Measurements from ENCODE around the gene SZT2. TPM values are rescaled to one million over a fixed set of nuclear protein-coding genes. Genes with fewer than 3 reads are reported as not detected.
A peak's percentile ranks its signal among the peaks of the same experiment; 100 is the strongest.

The SZT2 gene
- total and polyA plus RNA-seq, 2 of the 4 experiments (the other 2 are of a cell fraction) = 9.5 to 14.3 TPM

DNA sequence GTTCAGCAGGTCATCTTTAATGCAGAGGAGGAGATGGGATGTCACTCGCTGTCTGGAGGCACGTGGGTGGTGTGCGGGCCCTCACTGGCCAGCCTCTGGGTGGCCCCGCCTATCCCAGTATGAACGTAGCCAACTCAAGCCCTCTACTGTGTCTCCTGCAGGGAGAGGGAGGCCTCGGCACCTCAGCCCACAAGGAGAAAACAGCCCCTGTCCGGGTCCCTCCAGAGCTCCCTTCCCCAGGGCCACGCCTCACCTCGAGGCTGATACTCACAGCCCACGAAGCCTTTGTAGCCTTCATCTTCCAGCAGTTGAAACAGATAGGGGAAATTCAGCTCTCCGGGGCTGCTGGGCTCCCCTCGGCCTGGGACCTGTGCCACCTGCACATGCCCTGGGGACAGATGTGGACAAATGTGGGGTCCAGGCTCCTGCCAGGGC is 61.5 kb downstream of the SZT2 start:
- H3K27me3 ChIP-seq (ENCODE audit: control insufficient read depth, insufficient read depth, low read length) = no peaks in the 10 kb centered on the region
- H3K56ac ChIP-seq (ENCODE audit: extremely low read depth, insufficient read depth, low read length) = no peak overlapping the region
- no peak overlapping the region for H3K4me2 ChIP-seq (ENCODE audit: low read depth, low read length)
- intact Hi-C loops (cut with micrococcal nuclease) = loop anchor here (5.0 kb wide), 1 partner anchor 76 kb away; no protein-coding TSS in a partner anchor
- H3K18ac ChIP-seq (ENCODE audit: low read depth, low read length) = no peak overlapping the region
- no peak overlapping the region for H3K27ac ChIP-seq (ENCODE audit: insufficient read depth, low read length)
- in situ Hi-C loops (cut with MboI; ENCODE audit: low sequenced_read_pairs) = no loop called here
- ATAC-seq (ENCODE audit: low read depth) (no peak), DNase-seq (no peak)
- H2AK9ac ChIP-seq (replicated peaks; ENCODE audit: low read depth, low read length, poor library complexity) = peak overlapping the region; percentile 33
- no peak overlapping the region for H4K5ac ChIP-seq (ENCODE audit: low read depth, low read length)
- no peaks in the 10 kb centered on the region for H3K9me3 ChIP-seq (ENCODE audit: control insufficient read depth, insufficient read depth, low read length)
- no peak overlapping the region for H3K4me3 ChIP-seq (ENCODE audit: insufficient read depth, low read depth, low read length)
- H3K4me1 ChIP-seq (ENCODE audit: control insufficient read depth, insufficient read depth, low read length) = peaks cover 7% of the 10 kb centered on the region
- H2BK120ac ChIP-seq (ENCODE audit: low read depth, low read length) = no peak overlapping the region
- TF ChIP-seq BHLHE40 (IDR thresholded peaks at IDR 0.05; ENCODE audit: low read depth, low read length) = no peak
- TF ChIP-seq, protein P1, sequence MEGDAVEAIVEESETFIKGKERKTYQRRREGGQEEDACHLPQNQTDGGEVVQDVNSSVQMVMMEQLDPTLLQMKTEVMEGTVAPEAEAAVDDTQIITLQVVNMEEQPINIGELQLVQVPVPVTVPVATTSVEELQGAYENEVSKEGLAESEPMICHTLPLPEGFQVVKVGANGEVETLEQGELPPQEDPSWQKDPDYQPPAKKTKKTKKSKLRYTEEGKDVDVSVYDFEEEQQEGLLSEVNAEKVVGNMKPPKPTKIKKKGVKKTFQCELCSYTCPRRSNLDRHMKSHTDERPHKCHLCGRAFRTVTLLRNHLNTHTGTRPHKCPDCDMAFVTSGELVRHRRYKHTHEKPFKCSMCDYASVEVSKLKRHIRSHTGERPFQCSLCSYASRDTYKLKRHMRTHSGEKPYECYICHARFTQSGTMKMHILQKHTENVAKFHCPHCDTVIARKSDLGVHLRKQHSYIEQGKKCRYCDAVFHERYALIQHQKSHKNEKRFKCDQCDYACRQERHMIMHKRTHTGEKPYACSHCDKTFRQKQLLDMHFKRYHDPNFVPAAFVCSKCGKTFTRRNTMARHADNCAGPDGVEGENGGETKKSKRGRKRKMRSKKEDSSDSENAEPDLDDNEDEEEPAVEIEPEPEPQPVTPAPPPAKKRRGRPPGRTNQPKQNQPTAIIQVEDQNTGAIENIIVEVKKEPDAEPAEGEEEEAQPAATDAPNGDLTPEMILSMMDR (conservative IDR thresholded peaks at IDR 0.05; ENCODE audit: low read depth, low read length) = no peak
- TF ChIP-seq NFE2L2 (IDR thresholded peaks at IDR 0.05; ENCODE audit: low read depth, low read length) = no peak
- no peak for TF ChIP-seq MXI1 (IDR thresholded peaks at IDR 0.05; ENCODE audit: borderline replicate concordance, low read depth, low read length)
- TF ChIP-seq MAZ (IDR thresholded peaks at IDR 0.05; ENCODE audit: borderline replicate concordance, low read depth, low read length) = no peak
- no peak for TF ChIP-seq RCOR1 (IDR thresholded peaks at IDR 0.05; ENCODE audit: insufficient replicate concordance, low read length)
- TF ChIP-seq, protein P2, sequence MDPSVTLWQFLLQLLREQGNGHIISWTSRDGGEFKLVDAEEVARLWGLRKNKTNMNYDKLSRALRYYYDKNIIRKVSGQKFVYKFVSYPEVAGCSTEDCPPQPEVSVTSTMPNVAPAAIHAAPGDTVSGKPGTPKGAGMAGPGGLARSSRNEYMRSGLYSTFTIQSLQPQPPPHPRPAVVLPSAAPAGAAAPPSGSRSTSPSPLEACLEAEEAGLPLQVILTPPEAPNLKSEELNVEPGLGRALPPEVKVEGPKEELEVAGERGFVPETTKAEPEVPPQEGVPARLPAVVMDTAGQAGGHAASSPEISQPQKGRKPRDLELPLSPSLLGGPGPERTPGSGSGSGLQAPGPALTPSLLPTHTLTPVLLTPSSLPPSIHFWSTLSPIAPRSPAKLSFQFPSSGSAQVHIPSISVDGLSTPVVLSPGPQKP (IDR thresholded peaks at IDR 0.05; ENCODE audit: borderline replicate concordance, low read depth, low read length) = no peak
- TF ChIP-seq RAD21 (IDR thresholded peaks at IDR 0.05; ENCODE audit: low read length) = no peak
- no peak for TF ChIP-seq MAFK (IDR thresholded peaks at IDR 0.05; ENCODE audit: low read depth, low read length)
- TF ChIP-seq RFX5 (IDR thresholded peaks at IDR 0.05; ENCODE audit: low read depth, low read length) = no peak
- TF ChIP-seq, protein P3, sequence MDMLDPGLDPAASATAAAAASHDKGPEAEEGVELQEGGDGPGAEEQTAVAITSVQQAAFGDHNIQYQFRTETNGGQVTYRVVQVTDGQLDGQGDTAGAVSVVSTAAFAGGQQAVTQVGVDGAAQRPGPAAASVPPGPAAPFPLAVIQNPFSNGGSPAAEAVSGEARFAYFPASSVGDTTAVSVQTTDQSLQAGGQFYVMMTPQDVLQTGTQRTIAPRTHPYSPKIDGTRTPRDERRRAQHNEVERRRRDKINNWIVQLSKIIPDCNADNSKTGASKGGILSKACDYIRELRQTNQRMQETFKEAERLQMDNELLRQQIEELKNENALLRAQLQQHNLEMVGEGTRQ (IDR thresholded peaks at IDR 0.05; ENCODE audit: low read depth, low read length) = no peak
- CTCF ChIA-PET = no interaction called here
- dilution Hi-C loops (cut with HindIII; ENCODE audit: low sequenced_read_pairs, unreplicated experiment) = no loop called here
- H2AK5ac ChIP-seq (ENCODE audit: low read depth, low read length) = no peak overlapping the region
- H4K91ac ChIP-seq (ENCODE audit: insufficient read depth, low read depth, low read length) = no peak overlapping the region
- H4K8ac ChIP-seq (ENCODE audit: low read depth in 2 of 2, low read length in 2 of 2) = peak overlapping the region in 1 of 2 experiments; percentile 22; a peak in 1 of 4 replicates
- peaks cover 10 to 60% of the 10 kb centered on the region in 2 experiments; a peak in 2 of 4 replicates for H3K79me1 ChIP-seq (ENCODE audit: low read depth in 1 of 2, low read length in 2 of 2)
- H2BK5ac ChIP-seq (ENCODE audit: low read depth, low read length, poor library complexity, severe bottlenecking) = no peak overlapping the region
- POLR2A ChIA-PET (ENCODE audit: unreplicated experiment) = no interaction called here
- H3K23ac ChIP-seq (ENCODE audit: low read depth, low read length) = no peak overlapping the region
- H2BK15ac ChIP-seq (ENCODE audit: low read depth, low read length) = no peak overlapping the region
- peaks cover 8% of the 10 kb centered on the region; the same call in 1 of the 2 replicates for H4K20me1 ChIP-seq (ENCODE audit: insufficient read depth, low read length)
- no peak overlapping the region for H3K4ac ChIP-seq (ENCODE audit: low read depth, low read length)
- H3K14ac ChIP-seq (replicated peaks; ENCODE audit: low read depth, low read length) = no peak overlapping the region
- no TSS peak for BruUV-seq (replicated peaks)
- H2BK20ac ChIP-seq (ENCODE audit: low read depth, low read length) = no peak overlapping the region
- WGBS, 2 experiments (ENCODE audit: extremely low coverage in 2 of 2, insufficient read length in 1 of 2) = 98% methylated on average over 7 of the region's 12 CpGs; no CpG with 5 or more reads in 1 of the 2 experiments
- peaks cover 27% of the 10 kb centered on the region for H3K9me1 ChIP-seq (ENCODE audit: insufficient read depth, low read length)
- H2AFZ ChIP-seq (replicated peaks; ENCODE audit: low read length, poor library complexity) = no peak overlapping the region
- no peak overlapping the region for H3K9ac ChIP-seq (ENCODE audit: low read depth, low read length)
- peaks cover 61% of the 10 kb centered on the region for H3K36me3 ChIP-seq (ENCODE audit: control insufficient read depth, insufficient read depth, low read length)
